Measurements from ENCODE around the gene KANSL1. TPM values are rescaled to one million over a fixed set of nuclear protein-coding genes. Genes with fewer than 3 reads are reported as not detected.
A peak's percentile ranks its signal among the peaks of the same experiment; 100 is the strongest.
"Not testable (repeated sequence)": the region's sequence is repeated elsewhere in the genome, so short reads cannot be mapped to it uniquely, and the experiment has no call there.

The KANSL1 gene
- total RNA-seq, 1 donor from 2014 or later: 121 TPM

DNA sequence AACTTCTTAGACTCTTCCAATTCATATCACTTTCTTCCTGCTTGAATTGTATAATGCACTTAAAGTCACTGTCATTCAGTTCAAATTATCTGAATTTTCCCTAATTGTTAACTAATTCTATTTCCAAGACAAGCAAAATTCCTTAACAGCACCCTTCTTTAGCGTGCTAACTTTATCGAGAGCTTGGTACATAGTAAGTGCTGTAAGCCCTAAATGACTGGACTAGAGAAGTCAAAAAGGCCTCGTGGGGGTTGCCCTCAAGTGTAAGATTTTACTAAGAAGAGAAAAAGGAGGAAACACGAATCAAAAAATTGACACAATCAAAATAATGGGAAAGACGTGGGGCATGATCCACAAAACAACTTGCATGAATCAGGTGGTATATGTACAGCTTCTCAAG is 11.3 kb downstream of the KANSL1 start:
- no peak for DNase-seq (ENCODE audit: low read depth, low spot score)

DNA sequence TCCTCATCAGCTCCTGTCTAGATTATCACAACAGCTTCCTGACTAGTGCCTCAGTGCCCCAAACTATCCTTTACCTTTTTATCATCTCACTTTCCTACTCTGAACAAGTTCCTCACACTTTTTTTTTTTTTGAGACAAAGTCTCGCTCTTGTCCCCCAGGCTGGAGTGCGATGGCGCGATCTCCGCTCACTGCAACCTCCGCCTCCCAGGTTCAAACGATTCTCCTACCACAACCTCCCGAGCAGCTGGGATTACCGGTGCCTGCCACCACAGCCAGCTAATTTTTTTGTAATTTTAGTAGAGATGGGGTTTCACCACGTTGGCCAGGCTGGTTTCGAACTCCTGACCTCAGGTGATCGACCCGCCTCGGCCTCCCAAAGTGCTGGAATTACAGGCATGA is 11.9 kb downstream of the KANSL1 start:
- not testable (repeated sequence) for H3K27me3 Mint-ChIP-seq (ENCODE audit: low read depth); H3K27ac Mint-ChIP-seq (ENCODE audit: unreplicated experiment); H3K36me3 Mint-ChIP-seq (ENCODE audit: low read depth); DNase-seq (ENCODE audit: low read depth, low spot score); H3K4me3 Mint-ChIP-seq; H3K9me3 Mint-ChIP-seq
- H3K4me1 Mint-ChIP-seq: peaks cover 69% of the 10 kb centered on the region

More for the DNA sequence above, 11.3 kb downstream of the KANSL1 start:
- Mint-ChIP-seq H3K4me3 (no peak overlapping the region), H3K27me3 (ENCODE audit: low read depth) (no peaks in the 10 kb centered on the region), H3K27ac (ENCODE audit: unreplicated experiment) (no peak overlapping the region), H3K36me3 (ENCODE audit: low read depth) (no peaks in the 10 kb centered on the region), H3K4me1 (peaks cover 67% of the 10 kb centered on the region), H3K9me3 (no peaks in the 10 kb centered on the region)
- TF ChIP-seq, protein P1, sequence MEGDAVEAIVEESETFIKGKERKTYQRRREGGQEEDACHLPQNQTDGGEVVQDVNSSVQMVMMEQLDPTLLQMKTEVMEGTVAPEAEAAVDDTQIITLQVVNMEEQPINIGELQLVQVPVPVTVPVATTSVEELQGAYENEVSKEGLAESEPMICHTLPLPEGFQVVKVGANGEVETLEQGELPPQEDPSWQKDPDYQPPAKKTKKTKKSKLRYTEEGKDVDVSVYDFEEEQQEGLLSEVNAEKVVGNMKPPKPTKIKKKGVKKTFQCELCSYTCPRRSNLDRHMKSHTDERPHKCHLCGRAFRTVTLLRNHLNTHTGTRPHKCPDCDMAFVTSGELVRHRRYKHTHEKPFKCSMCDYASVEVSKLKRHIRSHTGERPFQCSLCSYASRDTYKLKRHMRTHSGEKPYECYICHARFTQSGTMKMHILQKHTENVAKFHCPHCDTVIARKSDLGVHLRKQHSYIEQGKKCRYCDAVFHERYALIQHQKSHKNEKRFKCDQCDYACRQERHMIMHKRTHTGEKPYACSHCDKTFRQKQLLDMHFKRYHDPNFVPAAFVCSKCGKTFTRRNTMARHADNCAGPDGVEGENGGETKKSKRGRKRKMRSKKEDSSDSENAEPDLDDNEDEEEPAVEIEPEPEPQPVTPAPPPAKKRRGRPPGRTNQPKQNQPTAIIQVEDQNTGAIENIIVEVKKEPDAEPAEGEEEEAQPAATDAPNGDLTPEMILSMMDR (conservative IDR thresholded peaks at IDR 0.05): no peak

DNA sequence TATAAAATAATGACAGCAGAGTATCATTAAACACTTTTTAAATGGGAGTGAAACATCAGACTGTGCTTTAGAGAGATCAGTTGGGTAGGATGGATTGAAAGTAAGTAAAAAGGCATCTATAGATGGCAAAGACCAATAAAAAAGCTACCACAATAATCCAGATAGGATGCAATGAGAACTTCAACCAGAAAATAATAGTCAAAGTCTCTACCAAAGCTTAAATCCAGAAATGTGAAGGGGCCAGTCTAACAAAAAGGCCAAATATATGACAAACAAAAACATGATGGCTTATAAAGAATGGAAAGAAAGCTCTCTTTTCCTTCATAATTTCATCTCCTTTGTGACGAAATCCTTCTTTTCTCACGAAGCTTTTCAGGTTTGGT is 12.3 kb downstream of the KANSL1 start:
- H3K4me1 Mint-ChIP-seq: peaks cover 73% of the 10 kb centered on the region
- no peak for DNase-seq (ENCODE audit: low read depth, low spot score)
- no peaks in the 10 kb centered on the region for H3K27me3 Mint-ChIP-seq (ENCODE audit: low read depth)
- H3K4me3 Mint-ChIP-seq: no peak overlapping the region
- H3K36me3 Mint-ChIP-seq (ENCODE audit: low read depth): no peaks in the 10 kb centered on the region
- TF ChIP-seq, protein P1 (conservative IDR thresholded peaks at IDR 0.05): no peak
- H3K9me3 Mint-ChIP-seq: no peaks in the 10 kb centered on the region
- H3K27ac Mint-ChIP-seq (ENCODE audit: unreplicated experiment): no peak overlapping the region

DNA sequence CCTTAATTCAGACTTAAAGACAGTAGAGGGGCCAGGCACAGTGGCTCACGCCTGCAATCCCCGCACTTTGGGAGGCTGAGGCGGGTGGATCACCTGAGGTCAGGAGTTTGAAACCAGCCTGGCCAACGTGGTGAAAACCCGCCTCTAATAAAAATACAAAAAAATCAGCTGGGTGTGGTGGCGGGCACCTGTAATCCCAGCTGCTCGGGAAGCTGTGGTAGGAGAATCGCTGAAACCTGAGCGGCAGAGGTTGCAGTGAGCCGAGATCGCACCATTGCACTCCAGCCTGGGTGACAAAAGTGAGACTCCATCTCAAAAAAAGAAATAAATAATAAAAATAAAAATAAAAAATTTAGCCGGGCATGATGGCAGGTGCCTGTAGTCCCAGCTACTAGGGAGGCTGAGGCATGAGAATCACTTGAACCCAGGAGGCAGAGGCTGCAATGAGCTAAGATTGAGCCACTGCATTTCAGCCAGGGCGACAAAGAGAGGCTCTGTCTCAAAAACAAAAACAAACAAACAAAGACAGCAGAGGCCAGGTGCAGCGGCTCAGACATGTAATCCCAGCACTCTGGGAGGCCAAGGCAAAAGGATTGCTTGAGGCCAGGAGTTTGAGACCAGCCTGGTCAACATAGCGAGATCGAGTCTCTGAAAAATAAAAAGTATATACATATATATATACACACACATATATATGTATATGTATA is 12.9 kb downstream of the KANSL1 start:
- not testable (repeated sequence) for H3K36me3 Mint-ChIP-seq (ENCODE audit: low read depth); DNase-seq (ENCODE audit: low read depth, low spot score); H3K4me3 Mint-ChIP-seq; H3K9me3 Mint-ChIP-seq; H3K27ac Mint-ChIP-seq (ENCODE audit: unreplicated experiment); H3K27me3 Mint-ChIP-seq (ENCODE audit: low read depth)
- peaks cover 74% of the 10 kb centered on the region for H3K4me1 Mint-ChIP-seq

DNA sequence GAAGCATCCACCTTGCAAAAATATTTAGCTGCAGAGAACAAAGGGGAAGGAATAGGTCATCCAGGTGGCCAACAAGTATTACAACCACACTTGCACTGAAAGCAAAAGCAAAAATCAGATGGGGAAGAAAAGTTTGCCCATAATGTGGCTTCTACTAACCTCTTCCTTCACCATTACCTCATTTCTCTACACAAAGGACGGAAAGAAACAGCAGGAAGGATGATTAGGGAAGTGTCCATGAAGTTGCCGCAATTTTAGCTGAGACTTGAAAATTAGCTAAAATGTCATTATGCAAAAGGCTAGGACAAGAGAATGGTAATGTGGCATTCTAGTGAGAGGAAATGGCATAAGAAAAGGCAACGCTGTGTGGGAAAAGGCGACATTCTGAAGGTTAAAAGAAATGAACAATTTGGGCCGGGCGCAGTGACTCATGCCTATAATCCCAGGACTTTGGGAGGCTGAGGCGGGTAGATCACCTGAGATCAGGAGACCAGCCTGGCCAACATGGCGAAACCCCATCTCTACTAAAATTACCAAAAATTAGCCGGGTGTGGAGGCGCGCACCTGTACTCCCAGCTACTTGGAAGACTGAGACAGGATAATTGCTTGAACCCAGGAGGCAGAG is 13.7 kb downstream of the KANSL1 start:
- Mint-ChIP-seq H3K27ac (ENCODE audit: unreplicated experiment) (peak overlapping the region; percentile 44), H3K27me3 (ENCODE audit: low read depth) (no peaks in the 10 kb centered on the region), H3K4me3 (no peak overlapping the region), H3K9me3 (no peaks in the 10 kb centered on the region), H3K36me3 (ENCODE audit: low read depth) (no peaks in the 10 kb centered on the region), H3K4me1 (peaks cover 66% of the 10 kb centered on the region)
- TF ChIP-seq, protein P1 (conservative IDR thresholded peaks at IDR 0.05): no peak
- DNase-seq (ENCODE audit: low read depth, low spot score): no peak

DNA sequence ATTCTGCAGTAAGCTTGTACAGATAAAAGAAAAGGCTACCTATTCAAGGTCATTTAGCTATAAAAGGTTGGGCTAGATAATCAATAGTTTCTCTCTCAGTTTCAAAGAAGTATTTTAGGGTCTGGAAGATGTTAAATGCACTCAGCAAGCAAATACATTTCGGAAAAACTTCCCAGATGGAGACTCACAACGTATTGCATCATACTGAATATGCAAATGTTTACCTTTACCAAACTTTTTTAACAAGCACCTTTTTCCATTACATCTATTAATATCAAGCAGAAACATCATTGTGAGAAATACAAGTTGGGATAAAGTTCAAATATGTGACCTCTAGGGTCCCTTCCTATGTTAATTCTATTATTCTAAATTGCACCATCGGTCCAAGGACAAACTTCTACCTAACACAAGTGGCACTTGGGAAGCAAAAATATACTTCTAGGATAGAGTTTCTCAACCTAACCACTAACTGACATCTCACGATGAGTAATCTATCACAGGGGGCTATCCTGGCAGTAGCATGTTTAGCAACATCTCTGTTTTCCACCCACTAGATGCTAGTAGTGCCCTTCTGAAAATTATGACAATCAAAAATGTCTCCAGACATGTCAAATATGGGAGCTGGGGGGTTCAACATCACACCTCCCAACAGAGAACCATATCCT is 14.5 kb downstream of the KANSL1 start:
- Mint-ChIP-seq H3K36me3 (ENCODE audit: low read depth) (no peaks in the 10 kb centered on the region), H3K4me1 (peaks cover 58% of the 10 kb centered on the region), H3K27me3 (ENCODE audit: low read depth) (no peaks in the 10 kb centered on the region), H3K9me3 (no peaks in the 10 kb centered on the region), H3K27ac (ENCODE audit: unreplicated experiment) (no peak overlapping the region), H3K4me3 (no peak overlapping the region)
- no peak for DNase-seq (ENCODE audit: low read depth, low spot score)
- TF ChIP-seq, protein P1 (conservative IDR thresholded peaks at IDR 0.05): no peak

Measured in neural crest cell (in vitro differentiated cells).